Measurements from ENCODE around the gene TBX3. TPM values are rescaled to one million over a fixed set of nuclear protein-coding genes. Genes with fewer than 3 reads are reported as not detected.

Gene TBX3
- total RNA-seq, 1 experiment from 2014 or later, result 15.6 TPM

DNA sequence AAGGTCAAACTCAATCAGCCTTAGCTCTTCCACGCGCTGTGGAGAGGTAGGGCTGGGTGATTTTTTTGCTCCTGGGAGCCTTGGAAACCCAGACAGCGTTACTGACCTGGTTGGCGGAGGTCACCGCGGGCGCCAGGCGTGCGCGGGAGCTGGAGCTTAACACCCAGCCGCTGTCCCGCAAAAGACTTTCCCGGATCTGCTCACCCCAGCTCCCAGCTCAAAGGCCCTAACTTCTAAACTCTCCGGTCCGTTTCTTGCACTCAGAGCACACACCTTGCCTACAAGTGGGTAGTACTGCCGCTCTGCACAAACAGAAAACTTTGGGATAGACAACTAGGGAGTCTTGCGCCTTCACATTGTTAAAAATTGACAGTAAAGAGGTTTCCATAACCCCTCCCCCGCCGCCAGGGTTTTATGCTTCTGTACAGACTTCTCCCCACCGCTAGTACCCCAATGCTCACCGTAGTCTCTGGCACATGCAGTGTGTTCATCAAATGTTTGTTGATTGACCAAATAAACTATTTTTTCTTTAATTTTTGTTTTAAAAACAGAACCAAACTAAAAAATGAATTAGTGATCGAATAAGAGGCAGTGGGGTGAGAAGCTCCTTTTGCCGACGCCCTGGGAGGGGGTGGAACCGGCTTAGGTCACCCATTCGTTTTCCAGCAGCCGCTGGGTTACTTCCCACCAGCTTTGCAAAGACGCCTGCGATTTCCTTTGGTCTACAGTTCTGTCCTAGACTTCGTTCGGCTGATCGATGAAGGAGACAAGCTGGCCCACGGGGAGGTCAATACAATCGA is 12.7 kb upstream of the TBX3 start:
- DNase-seq (ENCODE audit: low spot score), result no peak

DNA sequence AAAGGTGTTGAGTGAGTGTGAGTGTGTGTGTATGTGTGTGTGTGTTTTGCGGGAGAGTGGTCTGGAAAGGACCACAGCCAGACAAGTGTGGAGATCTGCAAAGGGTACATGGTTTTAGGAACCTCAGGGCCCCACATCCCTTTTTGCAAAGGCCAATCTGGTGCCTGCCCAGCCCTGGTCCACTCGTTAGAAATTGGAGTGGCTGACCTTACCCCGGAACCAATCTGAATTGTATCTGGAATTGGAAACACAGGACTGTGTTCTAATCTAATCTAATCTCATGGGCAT is 11.3 kb upstream of the TBX3 start:
- DNase-seq (ENCODE audit: low spot score), result no peak

DNA sequence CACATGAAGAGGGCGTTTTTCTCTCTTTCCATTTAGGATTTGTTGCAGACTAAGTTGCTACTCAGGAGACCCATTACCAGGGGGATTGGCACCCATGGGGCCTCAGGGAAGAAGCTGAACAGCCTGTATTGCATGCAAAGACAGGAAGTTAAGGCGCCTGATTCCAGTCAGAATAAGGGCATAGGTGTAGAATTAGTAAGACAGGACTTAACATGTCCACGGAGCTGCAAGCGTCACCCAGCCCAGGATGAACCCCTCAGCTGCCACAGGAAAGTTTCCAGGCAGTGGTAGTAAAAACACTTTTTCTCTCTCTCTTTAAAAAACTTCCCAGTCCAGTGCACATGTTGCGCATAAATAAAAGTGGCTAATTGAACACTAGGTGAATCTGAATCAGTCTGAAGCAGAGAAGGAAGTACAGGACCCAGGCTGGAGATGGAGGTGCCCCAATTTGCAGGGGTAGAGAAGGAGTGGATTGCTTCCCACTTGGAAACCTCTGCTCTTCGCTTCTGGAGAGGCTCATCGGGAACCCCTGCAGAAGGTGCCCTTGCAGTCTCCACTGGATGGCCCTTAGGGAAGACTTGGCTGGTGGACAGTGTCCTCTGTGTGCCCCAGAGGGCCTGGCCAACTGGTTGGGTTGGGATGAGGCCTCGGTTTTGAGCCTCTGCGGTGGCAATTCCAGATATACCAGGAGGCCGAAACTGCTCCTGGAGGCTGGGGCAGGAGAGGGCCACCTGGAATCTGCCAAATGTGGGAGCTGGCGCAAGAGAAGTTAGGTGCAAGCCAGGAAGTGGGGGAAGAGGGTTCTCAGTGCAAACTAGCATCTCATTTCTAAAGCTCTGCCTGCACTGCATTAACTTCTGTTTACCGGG is 10.7 kb upstream of the TBX3 start:
- no peak for DNase-seq (ENCODE audit: low spot score)

DNA sequence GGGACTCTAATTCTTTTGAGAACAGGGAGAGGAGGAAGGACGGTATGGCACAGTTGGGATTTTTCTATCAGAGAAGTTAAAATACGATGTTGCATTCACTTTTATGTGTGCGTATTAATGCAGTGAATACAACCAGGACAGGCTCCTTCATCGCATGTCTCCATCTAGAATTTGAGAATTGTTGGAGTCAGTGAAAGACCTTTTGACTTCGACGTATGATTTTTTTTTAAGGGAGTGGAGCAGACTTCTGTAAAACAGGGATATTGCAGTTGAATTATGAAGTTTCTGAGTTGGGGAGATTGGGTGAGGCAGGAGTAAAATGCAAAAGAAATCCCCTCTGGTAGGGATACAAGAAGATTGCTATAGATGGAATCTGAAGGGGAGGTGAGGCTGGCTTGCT is 9.6 kb upstream of the TBX3 start:
- DNase-seq (ENCODE audit: low spot score), result no peak

DNA sequence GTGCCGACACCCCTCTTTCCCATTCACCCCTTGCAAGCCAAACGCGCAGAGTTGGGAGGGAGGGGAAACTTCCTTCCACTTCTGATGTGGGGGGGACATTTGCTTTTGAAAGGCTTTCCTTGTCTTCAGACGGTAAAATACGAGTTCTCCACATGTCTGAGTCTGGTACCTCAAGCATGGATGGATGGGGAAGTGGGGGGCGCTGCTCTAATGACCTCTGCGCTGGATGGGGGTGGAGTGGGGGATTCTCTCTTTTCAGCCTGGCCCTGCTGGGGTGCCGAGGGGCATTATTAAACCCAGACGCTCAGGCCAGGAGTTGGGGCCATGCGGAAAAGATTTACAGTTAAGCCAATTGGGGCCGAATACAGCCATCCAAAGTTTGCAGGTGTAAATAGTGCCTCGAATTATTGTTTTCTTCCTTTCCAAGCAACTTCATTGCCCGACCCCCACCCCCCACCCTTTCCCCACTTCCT is 9.1 kb upstream of the TBX3 start:
- DNase-seq (ENCODE audit: low spot score), result no peak

DNA sequence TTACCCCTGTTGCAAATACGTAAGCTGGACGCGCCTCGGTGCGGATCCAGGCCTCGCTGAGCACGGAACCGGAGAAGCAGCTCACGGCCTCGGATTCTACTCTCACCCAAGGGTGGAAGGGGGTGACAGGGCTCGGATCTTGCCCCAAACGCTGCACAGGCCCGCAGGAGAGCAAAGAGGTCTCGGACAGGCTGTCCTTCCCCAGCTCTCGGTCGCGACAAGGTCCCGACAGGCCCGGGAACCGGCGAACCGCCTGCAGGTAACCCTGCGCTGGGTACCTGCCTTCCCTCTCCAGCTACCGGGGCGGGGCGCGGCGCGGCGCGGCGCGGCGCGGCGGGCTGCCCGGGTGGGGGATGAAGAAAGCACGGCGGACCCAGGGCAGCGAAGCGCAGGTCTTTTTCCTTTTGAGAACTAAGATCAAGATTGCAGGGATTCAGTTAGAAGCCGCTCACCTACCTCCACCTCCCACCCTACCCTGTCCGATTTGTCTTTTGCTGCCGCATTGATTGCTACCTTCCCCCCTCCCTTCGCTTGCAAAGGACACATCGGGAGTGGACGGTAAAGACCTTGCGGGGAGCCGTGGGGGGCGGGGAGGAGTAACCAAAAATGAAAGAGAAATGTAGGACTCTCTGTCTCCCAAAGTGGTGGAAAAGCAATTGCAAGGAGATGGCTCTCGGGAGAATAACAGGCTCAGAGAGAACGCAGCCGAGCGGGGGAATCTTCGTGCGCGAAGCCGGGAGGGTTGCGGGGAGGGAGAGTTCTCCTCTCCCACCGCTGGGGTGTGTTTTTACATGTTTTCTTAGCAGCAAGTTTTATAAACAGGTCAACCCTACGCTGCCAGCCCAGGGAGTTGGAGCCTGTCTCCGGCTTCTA is 8.4 kb upstream of the TBX3 start:
- DNase-seq (ENCODE audit: low spot score), result no peak

DNA sequence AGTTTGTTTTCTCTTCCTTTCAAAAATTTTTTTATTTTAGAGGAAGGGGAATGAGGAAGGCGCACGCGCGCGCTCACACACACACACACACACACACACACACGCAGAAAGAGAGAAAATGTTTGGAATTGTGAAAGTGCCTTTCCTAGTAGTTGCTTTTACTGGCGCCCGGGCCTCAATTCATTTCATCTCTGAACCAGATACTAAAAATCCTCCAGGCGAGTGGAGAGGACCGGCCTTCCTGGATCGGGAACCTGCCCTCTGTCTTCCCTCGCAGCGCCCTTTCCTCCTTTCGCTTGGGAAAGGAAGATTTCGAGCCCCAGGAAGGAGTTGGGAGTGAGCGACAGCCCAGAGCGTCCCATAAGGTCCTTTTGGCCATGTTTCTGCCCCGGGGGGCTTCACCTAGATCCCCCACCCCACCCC is 7.8 kb upstream of the TBX3 start:
- no peak for DNase-seq (ENCODE audit: low spot score)

DNA sequence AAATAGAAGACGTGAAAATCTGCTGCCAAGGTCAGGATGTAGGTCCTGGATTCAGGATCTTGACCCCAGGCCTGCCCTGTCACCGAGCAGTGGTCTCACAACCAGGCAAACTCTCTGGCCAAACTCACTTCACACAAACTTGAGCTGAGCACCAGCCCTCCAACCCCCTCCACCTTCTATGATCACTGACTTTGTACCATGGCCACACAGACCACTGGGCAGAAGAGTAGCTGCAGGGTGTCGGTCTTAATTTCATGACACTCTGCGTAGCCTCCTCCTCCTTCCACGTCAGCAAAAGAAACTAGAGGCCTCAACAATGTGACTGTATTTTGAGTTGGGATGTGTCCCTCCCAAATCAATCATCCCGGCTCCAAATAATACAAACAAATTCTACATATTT is 7.2 kb upstream of the TBX3 start:
- DNase-seq (ENCODE audit: low spot score), result no peak

DNA sequence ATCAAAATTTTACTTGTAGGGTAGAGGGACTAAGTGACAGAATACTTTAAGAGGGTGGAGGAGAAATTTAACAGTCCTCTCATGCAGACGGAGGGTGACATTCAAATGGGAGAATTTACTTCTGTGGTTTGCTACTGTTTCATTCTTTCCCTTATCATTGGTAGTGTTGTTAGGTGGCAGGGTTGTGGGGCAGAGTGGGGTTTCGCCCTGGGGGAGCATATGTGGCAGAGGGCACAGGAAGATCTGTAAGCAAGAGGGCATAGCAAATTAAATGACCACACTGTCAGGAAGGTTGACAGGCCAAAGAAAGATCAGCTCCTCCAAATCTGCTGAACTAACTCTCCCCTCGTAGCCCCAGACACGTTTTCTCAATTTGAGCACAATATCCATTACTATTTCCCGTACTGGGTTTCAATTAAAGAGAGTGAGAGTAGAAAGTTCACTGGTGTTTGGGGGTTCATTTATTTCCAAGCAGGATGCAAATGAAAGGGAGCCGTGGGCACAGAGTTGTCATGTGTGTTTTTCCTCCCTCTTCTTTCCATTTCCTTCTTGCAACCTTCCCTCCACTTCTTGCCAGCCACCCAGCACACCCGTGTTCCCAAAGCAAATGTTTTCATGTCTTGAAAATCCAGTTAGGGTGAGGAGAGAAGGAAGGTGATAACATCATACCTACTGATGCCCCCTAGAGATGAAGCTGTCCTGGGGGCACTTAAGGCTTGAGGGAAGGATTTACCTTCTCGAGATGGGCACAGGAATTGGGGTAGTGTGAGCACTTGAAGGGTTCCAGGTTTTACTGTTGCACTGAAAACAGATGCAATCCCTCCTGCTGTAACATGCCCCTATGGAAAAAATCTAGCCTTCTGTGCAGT is 6.5 kb upstream of the TBX3 start:
- DNase-seq (ENCODE audit: low spot score), result no peak

DNA sequence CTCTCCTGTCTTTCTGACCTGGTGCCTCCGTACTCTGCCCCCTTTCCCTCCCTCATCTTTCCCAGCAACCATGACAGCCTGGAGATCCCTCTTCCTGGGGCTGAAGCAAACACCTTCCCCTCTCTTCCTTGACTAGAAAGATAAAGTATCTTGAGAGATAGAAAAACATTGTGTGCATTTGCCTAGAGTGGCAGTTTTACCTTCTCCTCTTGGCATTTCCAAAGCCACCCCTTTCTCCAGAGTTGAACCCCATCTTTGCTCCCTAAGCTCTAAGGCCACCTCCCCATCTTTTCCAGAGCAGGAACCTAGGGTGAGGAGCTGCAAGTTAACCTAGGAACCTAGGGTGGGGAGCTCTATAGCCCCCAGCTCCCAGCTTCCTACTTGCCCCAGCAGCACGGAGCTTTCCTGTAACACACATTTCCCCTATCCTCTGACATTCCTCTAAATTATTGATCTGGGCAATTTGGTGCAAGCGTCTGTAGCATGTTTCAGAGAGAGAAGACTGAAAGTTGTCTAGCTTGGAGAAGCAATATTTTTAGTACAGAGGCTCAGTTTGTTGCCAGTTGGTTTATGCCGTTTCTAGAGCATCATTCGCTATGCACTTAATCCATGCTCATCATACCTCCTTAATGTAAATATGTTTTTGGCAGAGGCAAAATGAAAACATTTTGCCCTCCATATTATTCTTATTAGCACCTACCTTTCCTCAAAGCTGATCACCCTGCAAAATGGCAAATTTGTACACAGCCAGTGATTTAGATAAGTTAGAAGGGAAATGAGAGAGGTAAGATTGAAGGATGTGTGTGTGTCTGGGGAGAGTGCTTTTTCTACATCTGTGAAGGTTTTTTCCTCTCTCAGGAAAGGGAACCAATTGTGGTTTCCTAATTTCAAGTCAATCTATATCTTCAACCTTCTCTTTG is 5.4 kb upstream of the TBX3 start:
- DNase-seq (ENCODE audit: low spot score), result no peak

DNA sequence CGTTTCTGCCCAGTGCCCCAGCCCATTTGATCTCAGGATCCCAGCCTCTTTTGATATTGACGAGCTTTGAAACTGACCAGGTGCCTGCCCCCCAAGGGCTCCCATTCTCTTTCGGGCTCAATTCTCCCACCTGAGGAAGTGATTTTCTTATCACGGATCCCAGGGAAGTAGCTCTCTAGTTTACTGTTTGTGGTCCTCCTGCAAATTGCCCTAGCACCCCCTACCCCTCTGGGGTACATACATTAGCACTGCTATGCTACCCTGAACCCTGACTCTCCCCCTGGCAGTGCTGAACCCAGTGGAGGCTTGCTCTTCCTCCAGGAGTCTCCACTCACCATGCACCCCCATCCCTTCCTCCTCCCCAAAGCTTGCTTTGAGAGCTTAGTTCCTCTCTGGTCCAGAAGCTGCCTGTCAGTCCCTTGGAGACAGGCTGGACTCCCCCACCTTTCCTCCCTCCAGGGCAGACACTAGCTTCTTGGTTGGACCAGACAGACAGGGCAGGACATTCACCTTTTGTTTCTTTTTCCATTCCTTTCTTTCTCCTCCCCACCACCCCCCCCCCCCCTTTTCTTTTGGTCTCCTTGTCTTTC is 4.4 kb upstream of the TBX3 start:
- DNase-seq (ENCODE audit: low spot score), result no peak

DNA sequence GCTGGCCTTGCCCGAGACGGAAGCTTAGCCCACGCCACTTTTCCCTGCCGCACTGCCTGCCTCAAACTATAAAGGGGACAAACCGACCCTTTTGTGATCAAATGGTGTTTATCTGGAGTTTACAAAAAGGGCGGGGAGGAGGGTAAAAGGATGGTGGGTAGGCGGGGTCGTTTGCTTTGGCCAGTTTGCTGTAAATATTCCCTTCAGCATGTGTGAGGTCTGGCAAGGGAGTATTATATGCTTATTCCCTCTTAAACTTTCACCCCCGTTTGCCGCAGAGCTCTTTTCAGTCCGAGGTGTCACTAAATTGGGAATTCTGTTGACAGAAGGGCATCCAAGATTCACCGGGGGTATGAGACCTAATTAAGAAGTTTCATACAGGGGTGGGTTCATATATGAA is 3.8 kb upstream of the TBX3 start:
- DNase-seq (ENCODE audit: low spot score), result no peak

DNA sequence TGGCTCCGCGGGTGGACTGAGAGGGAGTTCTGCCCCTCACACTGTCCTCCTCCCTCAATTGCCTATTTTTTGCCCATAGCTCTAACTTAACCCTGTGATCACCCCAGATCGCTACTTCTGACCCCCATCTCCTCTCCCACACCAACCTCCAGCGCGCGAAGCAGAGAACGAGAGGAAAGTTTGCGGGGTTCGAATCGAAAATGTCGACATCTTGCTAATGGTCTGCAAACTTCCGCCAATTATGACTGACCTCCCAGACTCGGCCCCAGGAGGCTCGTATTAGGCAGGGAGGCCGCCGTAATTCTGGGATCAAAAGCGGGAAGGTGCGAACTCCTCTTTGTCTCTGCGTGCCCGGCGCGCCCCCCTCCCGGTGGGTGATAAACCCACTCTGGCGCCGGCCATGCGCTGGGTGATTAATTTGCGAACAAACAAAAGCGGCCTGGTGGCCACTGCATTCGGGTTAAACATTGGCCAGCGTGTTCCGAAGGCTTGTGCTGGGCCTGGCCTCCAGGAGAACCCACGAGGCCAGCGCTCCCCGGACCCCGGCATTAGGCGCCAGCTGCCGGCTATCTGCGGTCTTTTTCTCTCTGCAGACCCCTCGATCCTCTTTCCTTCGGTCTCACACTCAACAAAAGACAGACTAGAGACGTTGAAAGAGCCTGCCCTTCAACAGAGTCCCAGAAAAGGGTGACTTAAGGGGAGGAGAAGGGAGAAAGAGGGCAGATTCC is 3.0 kb upstream of the TBX3 start:
- DNase-seq (ENCODE audit: low spot score), result no peak

DNA sequence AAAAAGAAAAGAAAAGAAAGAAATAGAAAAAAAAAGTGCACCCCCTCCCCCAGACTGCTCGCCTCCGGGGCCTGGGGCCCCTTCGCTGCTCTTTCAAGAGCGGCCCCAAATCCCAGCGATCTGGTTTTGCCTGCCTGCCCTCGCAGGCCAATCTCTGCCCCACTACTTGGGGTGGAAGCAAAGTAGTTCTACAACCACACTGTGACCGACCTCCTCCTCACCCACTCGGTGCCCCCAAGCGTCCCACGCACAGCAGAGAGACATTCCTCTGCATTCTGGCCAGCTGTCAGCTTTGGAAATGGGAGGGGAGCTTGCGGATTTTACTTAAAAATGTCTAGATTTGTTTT is 2.4 kb upstream of the TBX3 start:
- no peak for DNase-seq (ENCODE audit: low spot score)

DNA sequence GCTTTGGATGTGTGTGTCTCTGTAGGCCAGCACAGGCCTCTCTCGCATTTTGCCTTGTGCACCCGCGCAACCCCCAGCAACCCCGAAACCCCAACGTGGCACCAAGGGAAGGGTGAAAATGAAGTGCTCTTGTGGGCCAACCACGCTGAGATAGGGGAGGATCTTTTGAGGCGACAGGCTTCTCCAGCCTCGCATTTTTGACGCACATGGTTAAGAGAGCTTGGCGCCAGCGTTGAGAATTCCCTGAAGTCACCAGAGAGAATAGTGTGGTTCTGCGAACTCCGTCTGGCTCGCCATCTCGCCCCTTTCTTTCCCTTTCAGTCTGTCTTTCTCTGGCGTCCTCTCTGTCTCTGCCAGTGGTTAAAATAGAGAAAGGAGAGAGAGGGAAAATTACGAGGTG is 1.9 kb upstream of the TBX3 start:
- DNase-seq (ENCODE audit: low spot score), result no peak

DNA sequence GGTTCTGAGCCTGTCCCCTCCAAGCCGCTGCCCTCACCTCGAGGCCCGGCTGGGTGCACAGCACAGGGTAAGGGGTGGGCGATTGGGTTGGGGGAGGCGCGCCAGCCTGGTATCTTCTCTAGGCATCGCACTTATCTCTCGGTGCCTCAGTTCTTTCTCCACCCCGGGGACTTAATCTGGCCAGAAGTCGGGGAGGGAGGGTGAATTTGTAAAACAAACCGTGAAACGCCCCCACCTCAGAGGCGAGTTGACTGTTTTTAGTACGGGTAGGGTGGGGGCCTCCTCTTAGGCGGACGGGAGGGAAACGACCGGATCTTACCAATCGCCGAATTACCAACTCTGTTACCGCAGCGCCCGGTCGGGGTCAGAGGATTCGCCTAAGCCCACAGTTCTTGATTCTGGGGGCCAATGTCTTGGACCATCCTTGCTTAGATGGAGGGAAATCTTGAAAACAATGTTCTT is 1.4 kb upstream of the TBX3 start:
- no peak for DNase-seq (ENCODE audit: low spot score)

DNA sequence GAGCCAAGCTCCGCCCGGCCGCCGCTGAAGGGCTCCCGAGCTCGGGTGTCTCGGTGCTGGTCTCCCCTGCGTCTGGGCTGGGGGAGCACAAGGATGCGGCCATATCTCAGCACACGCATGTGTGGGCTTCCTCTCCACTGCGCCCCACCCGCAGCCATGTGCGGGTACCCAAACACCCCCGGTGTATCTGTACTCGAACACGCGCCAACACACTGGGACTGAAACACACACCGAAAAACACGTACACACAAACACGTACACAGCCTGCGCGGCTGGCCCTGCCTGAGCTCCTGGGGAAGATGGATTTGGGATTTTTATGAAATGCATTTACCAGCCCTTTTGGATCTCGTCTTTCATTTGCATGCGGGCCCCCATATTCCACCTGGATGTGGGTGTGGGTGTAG is 897 bp upstream of the TBX3 start:
- DNase-seq (ENCODE audit: low spot score), result no peak

DNA sequence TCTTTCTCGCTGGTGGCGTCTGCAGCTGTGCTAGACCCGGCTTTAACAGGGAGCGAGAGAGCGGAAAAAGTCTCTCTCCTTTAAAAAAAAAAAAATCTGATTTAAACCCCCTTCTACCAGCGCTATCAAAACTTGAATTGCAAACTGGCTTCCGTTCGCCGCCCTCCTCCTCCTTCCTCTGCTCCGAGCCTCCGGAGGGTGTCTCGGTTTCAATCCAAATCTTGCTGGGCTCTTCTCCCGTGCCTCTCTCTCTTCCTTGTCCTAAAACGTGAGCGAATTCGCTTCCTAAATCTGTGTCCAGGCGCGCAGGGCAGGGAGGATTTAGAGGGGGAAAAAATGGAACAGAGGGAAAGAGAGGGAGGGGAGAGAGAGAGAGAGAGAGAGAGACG is 272 bp downstream of the TBX3 start:
- no peak for DNase-seq (ENCODE audit: low spot score)
